ENCODE data around the gene CARD11. TPM values are rescaled to one million over a fixed set of nuclear protein-coding genes. Genes with fewer than 3 reads are reported as not detected.

CARD11 gene
- total RNA-seq: not detected in 2 replicates

GRCh38 chr7:3043544-3044371 lies at the start of gene CARD11:
TSS of gene CARD11 (minus strand) at chr7:3043867. CDS start at chr7:2958506, 85,361 bp downstream.

Other genes starting within 250 kb of the CARD11 start
- 26.4 and 29.2 TPM in 2 replicates for gene GNA12, start 199.6 kb downstream of the CARD11 start, total RNA-seq

All from hair follicle dermal papilla cell (primary cell).